Measurements from ENCODE around the gene GHRH. TPM values are rescaled to one million over a fixed set of nuclear protein-coding genes. Genes with fewer than 3 reads are reported as not detected.
A peak's percentile ranks its signal among the peaks of the same experiment; 100 is the strongest.

Gene GHRH
- total RNA-seq, 1 donor from 2014 or later: not detected

- TF ChIP-seq POLR2AphosphoS5 (IDR thresholded peaks at IDR 0.05; ENCODE audit: insufficient read depth in 1 of 2, low read depth in 1 of 2): no peak
- TF ChIP-seq CTCF (IDR thresholded peaks at IDR 0.05): no peak
- TF ChIP-seq POLR2A (IDR thresholded peaks at IDR 0.05): no peak
- Histone ChIP-seq H3K27ac (no peak overlapping the region), H3K27me3 (no peaks in the 10 kb centered on the region), H3K9me3 (no peaks in the 10 kb centered on the region), H3K4me1 (peaks cover 22% of the 10 kb centered on the region), H3K4me3 (no peak overlapping the region), H3K36me3 (peaks cover 0 to 62% of the 10 kb centered on the region in 2 donors)
- intact Hi-C loops (cut with DNase I): loop anchor here (5.0 kb wide), 1 partner anchor 333 kb away; no protein-coding TSS in a partner anchor
- DNase-seq (ENCODE audit: extremely low spot score in 2 of 2): no peak
These were observed 57.6 kb downstream of the GHRH start for GRCh38 chr20:37204056-37204455.

GRCh38 chr20:37202267-37202943 lies 59.2 kb downstream of the GHRH start:
- TF ChIP-seq CTCF (IDR thresholded peaks at IDR 0.05): peak; percentile 3 to 67 (median 47)
- no peak for TF ChIP-seq POLR2A (IDR thresholded peaks at IDR 0.05)
- peak in 1 of 2 donors; percentile 54 for TF ChIP-seq POLR2AphosphoS5 (IDR thresholded peaks at IDR 0.05; ENCODE audit: insufficient read depth in 1 of 2, low read depth in 1 of 2)
- Histone ChIP-seq H3K9me3 (no peaks in the 10 kb centered on the region), H3K27me3 (no peaks in the 10 kb centered on the region), H3K4me1 (peaks cover 26% of the 10 kb centered on the region), H3K36me3 (peaks cover 0 to 49% of the 10 kb centered on the region in 2 donors), H3K27ac (peak overlapping the region; percentile 65), H3K4me3 (no peak overlapping the region)
- DNase-seq (ENCODE audit: extremely low spot score in 2 of 2): no peak
- intact Hi-C loops (cut with DNase I): loop anchor here (5.0 kb wide), 1 partner anchor 335 kb away; no protein-coding TSS in a partner anchor

- intact Hi-C loops (cut with DNase I): loop anchor here (5.0 kb wide), 1 partner anchor 336 kb away; no protein-coding TSS in a partner anchor
- DNase-seq (ENCODE audit: extremely low spot score in 2 of 2): no peak
- Histone ChIP-seq H3K4me1 (peaks cover 26% of the 10 kb centered on the region), H3K9me3 (no peaks in the 10 kb centered on the region), H3K27me3 (no peaks in the 10 kb centered on the region), H3K36me3 (peaks cover 0 to 44% of the 10 kb centered on the region in 2 donors), H3K27ac (peak overlapping the region; percentile 47), H3K4me3 (no peak overlapping the region)
- TF ChIP-seq CTCF (IDR thresholded peaks at IDR 0.05) (no peak), POLR2AphosphoS5 (IDR thresholded peaks at IDR 0.05; ENCODE audit: insufficient read depth in 1 of 2, low read depth in 1 of 2) (no peak), POLR2A (IDR thresholded peaks at IDR 0.05) (no peak)
These were observed 59.8 kb downstream of the GHRH start for GRCh38 chr20:37201827-37202162.

Other genes with a start within 250 kb of the GHRH start
- gene RBL1, start 165.8 kb downstream of the GHRH start, total RNA-seq: 15.0 TPM
- 103 TPM for gene RPN2, start 82.5 kb downstream of the GHRH start, total RNA-seq
- gene MROH8, start 82.3 kb downstream of the GHRH start, total RNA-seq: 1.5 TPM
- gene MANBAL, start 27.8 kb upstream of the GHRH start, total RNA-seq: 54.3 TPM
- gene SRC, start 84.3 kb upstream of the GHRH start, total RNA-seq: 48.6 TPM

All from vagina (tissue), 2 donors.